WTC11 (cell line): ENCODE data around the gene CD3E.

ENCODE experiments used
- ATF6 ChIP-seq: sonication (generic); formaldehyde crosslinking; IDR thresholded peaks from 2 replicates; pipeline ENCODE4 v1.8.1; 2023; ENCODE audit warnings: mild to moderate bottlenecking, missing genetic modification reagents
- CTCF ChIP-seq: fragments of 200-600 bp; IDR thresholded peaks from 2 replicates; pipeline ENCODE4 v1.8.0; 2022; ENCODE audit warnings: antibody characterized with exemption
- E2F1 ChIP-seq: sonication (generic); formaldehyde crosslinking; IDR thresholded peaks from 2 replicates; pipeline ENCODE4 v1.8.0; 2022; ENCODE audit warnings: mild to moderate bottlenecking, missing genetic modification reagents
- E2F5 ChIP-seq: sonication (generic); formaldehyde crosslinking; IDR thresholded peaks from 2 replicates; pipeline ENCODE4 v1.8.1; 2022; ENCODE audit warnings: mild to moderate bottlenecking, moderate library complexity, missing genetic modification reagents
- FOXK1 ChIP-seq: sonication (generic); formaldehyde crosslinking; IDR thresholded peaks from 2 replicates; pipeline ENCODE4 v1.8.0; 2022; ENCODE audit warnings: mild to moderate bottlenecking, moderate library complexity, missing genetic modification reagents
- NR2C2 ChIP-seq: sonication (generic); formaldehyde crosslinking; IDR thresholded peaks from 2 replicates; pipeline ENCODE4 v1.8.0; 2022; ENCODE audit warnings: mild to moderate bottlenecking, missing genetic modification reagents
- NR3C1 ChIP-seq: sonication (generic); formaldehyde crosslinking; conservative IDR thresholded peaks from 2 replicates; pipeline ENCODE4 v1.8.1; 2023; ENCODE audit warnings: low read depth, mild to moderate bottlenecking, missing genetic modification reagents
- PRDM15 ChIP-seq: sonication (generic); formaldehyde crosslinking; IDR thresholded peaks from 2 replicates; pipeline ENCODE4 v1.8.0; 2022; ENCODE audit warnings: missing genetic modification reagents
- STAT6 ChIP-seq: sonication (generic); formaldehyde crosslinking; conservative IDR thresholded peaks from 2 replicates; pipeline ENCODE4 v1.8.1; 2023; ENCODE audit warnings: mild to moderate bottlenecking, low read depth, missing genetic modification reagents, moderate library complexity
- USF2 ChIP-seq: sonication (generic); formaldehyde crosslinking; IDR thresholded peaks from 2 replicates; pipeline ENCODE4 v1.8.1; 2023; ENCODE audit warnings: mild to moderate bottlenecking, missing genetic modification reagents, moderate library complexity
- ZBTB43 ChIP-seq: sonication (generic); formaldehyde crosslinking; IDR thresholded peaks from 2 replicates; pipeline ENCODE4 v1.8.1; 2023; ENCODE audit warnings: mild to moderate bottlenecking, missing genetic modification reagents
- ZSCAN18 ChIP-seq: fragments of 250-450 bp; sonication (Bioruptor Pico); IDR thresholded peaks from 2 replicates; pipeline ENCODE4 v2.1.2; 2022; ENCODE audit warnings: mild to moderate bottlenecking, moderate library complexity

GRCh38 chr11:118260353-118260752, 44.2 kb upstream of the CD3E start:
- TF ChIP-seq CTCF (no peak), NR2C2 (no peak), ZSCAN18 (CRISPR knock-in tag) (no peak), NR3C1 (CRISPR knock-in tag) (no peak), ZBTB43 (CRISPR knock-in tag) (no peak), USF2 (CRISPR knock-in tag) (no peak), FOXK1 (CRISPR knock-in tag) (no peak), STAT6 (CRISPR knock-in tag) (no peak), E2F1 (CRISPR knock-in tag) (no peak), PRDM15 (no peak), E2F5 (no peak), ATF6 (CRISPR knock-in tag) (no peak)
